Measurements from ENCODE around the gene CD79A.

The CD79A gene

GRCh38 chr19:41892173-41892902 lies 15.3 kb downstream of the CD79A start:
- Histone ChIP-seq H3K9me3 (ENCODE audit: control insufficient read depth in 2 of 2, low read length in 2 of 2) (no peaks in the 10 kb centered on the region), H3K36me3 (ENCODE audit: control insufficient read depth in 2 of 2, insufficient read depth in 2 of 2, low read length in 2 of 2) (peaks cover 38 to 49% of the 10 kb centered on the region in 2 donors), H3K27me3 (ENCODE audit: control insufficient read depth in 2 of 2, insufficient read depth in 2 of 2, low read length in 2 of 2) (no peaks in the 10 kb centered on the region), H3K4me3 (ENCODE audit: low read length in 2 of 2) (no peak overlapping the region), H3K4me1 (ENCODE audit: control insufficient read depth in 2 of 2, insufficient read depth in 2 of 2, low read length in 2 of 2) (peaks cover 4 to 9% of the 10 kb centered on the region in 2 donors), H3K27ac (ENCODE audit: low read depth in 2 of 2, low read length in 2 of 2) (no peak overlapping the region), H3K9ac (ENCODE audit: low read depth in 1 of 2, low read length in 2 of 2) (no peak overlapping the region)

- Histone ChIP-seq H3K9ac (ENCODE audit: low read depth in 1 of 2, low read length in 2 of 2) (no peak overlapping the region), H3K27ac (ENCODE audit: low read depth in 2 of 2, low read length in 2 of 2) (no peak overlapping the region), H3K36me3 (ENCODE audit: control insufficient read depth in 2 of 2, insufficient read depth in 2 of 2, low read length in 2 of 2) (peaks cover 37 to 55% of the 10 kb centered on the region in 2 donors)
These were observed 16.8 kb downstream of the CD79A start for GRCh38 chr19:41893899-41894298.

GRCh38 chr19:41894350-41894749 lies 17.3 kb downstream of the CD79A start:
- no peak overlapping the region for H3K27ac ChIP-seq (ENCODE audit: low read depth in 2 of 2, low read length in 2 of 2)
- peaks cover 0 to 4% of the 10 kb centered on the region in 2 donors for H3K4me1 ChIP-seq (ENCODE audit: control insufficient read depth in 2 of 2, insufficient read depth in 2 of 2, low read length in 2 of 2)
- H3K27me3 ChIP-seq (ENCODE audit: control insufficient read depth in 2 of 2, insufficient read depth in 2 of 2, low read length in 2 of 2): no peaks in the 10 kb centered on the region
- H3K36me3 ChIP-seq (ENCODE audit: control insufficient read depth in 2 of 2, insufficient read depth in 2 of 2, low read length in 2 of 2): peaks cover 37 to 55% of the 10 kb centered on the region in 2 donors
- no peak overlapping the region for H3K9ac ChIP-seq (ENCODE audit: low read depth in 1 of 2, low read length in 2 of 2)
- no peak overlapping the region for H3K4me3 ChIP-seq (ENCODE audit: low read length in 2 of 2)
- no peaks in the 10 kb centered on the region for H3K9me3 ChIP-seq (ENCODE audit: control insufficient read depth in 2 of 2, low read length in 2 of 2)

More at GRCh38 chr19:41893899-41894298, 16.8 kb downstream of the CD79A start:
- no peak overlapping the region for H3K4me3 ChIP-seq (ENCODE audit: low read length in 2 of 2)
- H3K27me3 ChIP-seq (ENCODE audit: control insufficient read depth in 2 of 2, insufficient read depth in 2 of 2, low read length in 2 of 2): no peaks in the 10 kb centered on the region
- H3K4me1 ChIP-seq (ENCODE audit: control insufficient read depth in 2 of 2, insufficient read depth in 2 of 2, low read length in 2 of 2): peaks cover 0 to 4% of the 10 kb centered on the region in 2 donors
- H3K9me3 ChIP-seq (ENCODE audit: control insufficient read depth in 2 of 2, low read length in 2 of 2): no peaks in the 10 kb centered on the region

GRCh38 chr19:41895745-41896580 lies 18.9 kb downstream of the CD79A start:
- H3K36me3 ChIP-seq (ENCODE audit: control insufficient read depth in 2 of 2, insufficient read depth in 2 of 2, low read length in 2 of 2): peaks cover 45 to 54% of the 10 kb centered on the region in 2 donors
- no peaks in the 10 kb centered on the region for H3K27me3 ChIP-seq (ENCODE audit: control insufficient read depth in 2 of 2, insufficient read depth in 2 of 2, low read length in 2 of 2)
- H3K4me1 ChIP-seq (ENCODE audit: control insufficient read depth in 2 of 2, insufficient read depth in 2 of 2, low read length in 2 of 2): no peaks in the 10 kb centered on the region
- H3K27ac ChIP-seq (ENCODE audit: low read depth in 2 of 2, low read length in 2 of 2): no peak overlapping the region
- no peak overlapping the region for H3K9ac ChIP-seq (ENCODE audit: low read depth in 1 of 2, low read length in 2 of 2)
- H3K9me3 ChIP-seq (ENCODE audit: control insufficient read depth in 2 of 2, low read length in 2 of 2): no peaks in the 10 kb centered on the region
- no peak overlapping the region for H3K4me3 ChIP-seq (ENCODE audit: low read length in 2 of 2)

GRCh38 chr19:41896581-41896942 lies 19.5 kb downstream of the CD79A start:
- Histone ChIP-seq H3K9ac (ENCODE audit: low read depth in 1 of 2, low read length in 2 of 2) (no peak overlapping the region), H3K4me1 (ENCODE audit: control insufficient read depth in 2 of 2, insufficient read depth in 2 of 2, low read length in 2 of 2) (no peaks in the 10 kb centered on the region), H3K36me3 (ENCODE audit: control insufficient read depth in 2 of 2, insufficient read depth in 2 of 2, low read length in 2 of 2) (peaks cover 45 to 57% of the 10 kb centered on the region in 2 donors), H3K27ac (ENCODE audit: low read depth in 2 of 2, low read length in 2 of 2) (no peak overlapping the region), H3K27me3 (ENCODE audit: control insufficient read depth in 2 of 2, insufficient read depth in 2 of 2, low read length in 2 of 2) (no peaks in the 10 kb centered on the region), H3K9me3 (ENCODE audit: control insufficient read depth in 2 of 2, low read length in 2 of 2) (no peaks in the 10 kb centered on the region), H3K4me3 (ENCODE audit: low read length in 2 of 2) (no peak overlapping the region)

GRCh38 chr19:41897181-41897580 lies 20.1 kb downstream of the CD79A start:
- H3K27me3 ChIP-seq (ENCODE audit: control insufficient read depth in 2 of 2, insufficient read depth in 2 of 2, low read length in 2 of 2): no peaks in the 10 kb centered on the region

GRCh38 chr19:41897820-41898219 lies 20.7 kb downstream of the CD79A start:
- Histone ChIP-seq H3K4me3 (ENCODE audit: low read length in 2 of 2) (no peak overlapping the region), H3K4me1 (ENCODE audit: control insufficient read depth in 2 of 2, insufficient read depth in 2 of 2, low read length in 2 of 2) (no peaks in the 10 kb centered on the region), H3K9ac (ENCODE audit: low read depth in 1 of 2, low read length in 2 of 2) (no peak overlapping the region), H3K9me3 (ENCODE audit: control insufficient read depth in 2 of 2, low read length in 2 of 2) (no peaks in the 10 kb centered on the region), H3K27ac (ENCODE audit: low read depth in 2 of 2, low read length in 2 of 2) (no peak overlapping the region), H3K36me3 (ENCODE audit: control insufficient read depth in 2 of 2, insufficient read depth in 2 of 2, low read length in 2 of 2) (peaks cover 45 to 60% of the 10 kb centered on the region in 2 donors), H3K27me3 (ENCODE audit: control insufficient read depth in 2 of 2, insufficient read depth in 2 of 2, low read length in 2 of 2) (no peaks in the 10 kb centered on the region)

More at GRCh38 chr19:41897181-41897580, 20.1 kb downstream of the CD79A start:
- peaks cover 45 to 57% of the 10 kb centered on the region in 2 donors for H3K36me3 ChIP-seq (ENCODE audit: control insufficient read depth in 2 of 2, insufficient read depth in 2 of 2, low read length in 2 of 2)
- H3K4me3 ChIP-seq (ENCODE audit: low read length in 2 of 2): no peak overlapping the region
- H3K4me1 ChIP-seq (ENCODE audit: control insufficient read depth in 2 of 2, insufficient read depth in 2 of 2, low read length in 2 of 2): no peaks in the 10 kb centered on the region
- no peak overlapping the region for H3K27ac ChIP-seq (ENCODE audit: low read depth in 2 of 2, low read length in 2 of 2)
- no peak overlapping the region for H3K9ac ChIP-seq (ENCODE audit: low read depth in 1 of 2, low read length in 2 of 2)
- no peaks in the 10 kb centered on the region for H3K9me3 ChIP-seq (ENCODE audit: control insufficient read depth in 2 of 2, low read length in 2 of 2)

- H3K36me3 ChIP-seq (ENCODE audit: control insufficient read depth in 2 of 2, insufficient read depth in 2 of 2, low read length in 2 of 2): peaks cover 46 to 61% of the 10 kb centered on the region in 2 donors
These were observed 21.2 kb downstream of the CD79A start for GRCh38 chr19:41898235-41898634.

GRCh38 chr19:41901707-41902360 lies 24.8 kb downstream of the CD79A start:
- Histone ChIP-seq H3K27ac (ENCODE audit: low read depth in 2 of 2, low read length in 2 of 2) (no peak overlapping the region), H3K9ac (ENCODE audit: low read depth in 1 of 2, low read length in 2 of 2) (no peak overlapping the region), H3K9me3 (ENCODE audit: control insufficient read depth in 2 of 2, low read length in 2 of 2) (no peaks in the 10 kb centered on the region), H3K36me3 (ENCODE audit: control insufficient read depth in 2 of 2, insufficient read depth in 2 of 2, low read length in 2 of 2) (peaks cover 50 to 65% of the 10 kb centered on the region in 2 donors), H3K27me3 (ENCODE audit: control insufficient read depth in 2 of 2, insufficient read depth in 2 of 2, low read length in 2 of 2) (no peaks in the 10 kb centered on the region), H3K4me1 (ENCODE audit: control insufficient read depth in 2 of 2, insufficient read depth in 2 of 2, low read length in 2 of 2) (peaks cover 23 to 32% of the 10 kb centered on the region in 2 donors), H3K4me3 (ENCODE audit: low read length in 2 of 2) (no peak overlapping the region)

More at GRCh38 chr19:41898235-41898634, 21.2 kb downstream of the CD79A start:
- Histone ChIP-seq H3K9ac (ENCODE audit: low read depth in 1 of 2, low read length in 2 of 2) (no peak overlapping the region), H3K9me3 (ENCODE audit: control insufficient read depth in 2 of 2, low read length in 2 of 2) (no peaks in the 10 kb centered on the region), H3K4me1 (ENCODE audit: control insufficient read depth in 2 of 2, insufficient read depth in 2 of 2, low read length in 2 of 2) (peaks cover 2 to 3% of the 10 kb centered on the region in 2 donors), H3K4me3 (ENCODE audit: low read length in 2 of 2) (no peak overlapping the region), H3K27ac (ENCODE audit: low read depth in 2 of 2, low read length in 2 of 2) (no peak overlapping the region), H3K27me3 (ENCODE audit: control insufficient read depth in 2 of 2, insufficient read depth in 2 of 2, low read length in 2 of 2) (no peaks in the 10 kb centered on the region)

- no peak overlapping the region for H3K4me3 ChIP-seq (ENCODE audit: low read length in 2 of 2)
- no peak overlapping the region for H3K27ac ChIP-seq (ENCODE audit: low read depth in 2 of 2, low read length in 2 of 2)
- no peaks in the 10 kb centered on the region for H3K9me3 ChIP-seq (ENCODE audit: control insufficient read depth in 2 of 2, low read length in 2 of 2)
- no peak overlapping the region for H3K9ac ChIP-seq (ENCODE audit: low read depth in 1 of 2, low read length in 2 of 2)
- peaks cover 55 to 67% of the 10 kb centered on the region in 2 donors for H3K36me3 ChIP-seq (ENCODE audit: control insufficient read depth in 2 of 2, insufficient read depth in 2 of 2, low read length in 2 of 2)
- peaks cover 26 to 32% of the 10 kb centered on the region in 2 donors for H3K4me1 ChIP-seq (ENCODE audit: control insufficient read depth in 2 of 2, insufficient read depth in 2 of 2, low read length in 2 of 2)
- no peaks in the 10 kb centered on the region for H3K27me3 ChIP-seq (ENCODE audit: control insufficient read depth in 2 of 2, insufficient read depth in 2 of 2, low read length in 2 of 2)
These were observed 25.5 kb downstream of the CD79A start for GRCh38 chr19:41902594-41902993.
